ENCODE measurements around the gene UBE2O.

The UBE2O gene

DNA sequence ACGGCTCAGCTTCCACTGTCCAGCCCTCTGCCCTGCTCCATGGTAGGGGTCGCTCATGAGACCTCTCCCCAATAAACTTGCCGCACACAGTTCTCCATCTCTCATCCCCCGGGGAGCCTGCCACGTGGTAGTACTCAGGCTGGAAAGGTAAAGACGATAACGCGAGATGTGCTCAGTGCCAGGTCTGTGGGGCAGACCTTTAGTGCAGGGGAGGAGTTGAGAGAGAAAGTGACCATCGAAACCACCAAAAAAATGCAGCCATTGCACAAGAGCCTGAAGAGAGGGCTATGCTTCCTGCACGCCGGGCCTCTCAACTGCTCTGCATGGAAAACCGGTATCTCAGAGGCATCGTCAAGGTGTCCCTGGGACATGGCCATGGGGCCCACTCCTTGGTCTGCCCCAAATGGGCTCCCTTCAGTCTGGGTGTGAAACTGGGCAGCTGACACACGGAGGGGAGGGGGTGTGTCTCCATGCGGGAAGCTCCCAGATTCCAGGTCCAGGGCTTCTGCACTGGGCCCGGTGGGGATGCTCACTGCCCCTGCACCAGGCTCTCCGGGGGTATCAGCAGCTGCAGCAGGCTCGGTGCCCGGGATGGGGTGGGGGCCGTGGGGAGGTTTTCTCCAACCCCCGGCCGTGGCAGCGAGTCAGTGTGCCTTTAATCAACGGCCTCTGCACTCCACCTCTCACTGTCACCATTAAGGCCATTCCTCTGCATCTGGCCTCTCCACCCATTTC, 9.8 kb upstream of the UBE2O start:
- no peak for DNase-seq

DNA sequence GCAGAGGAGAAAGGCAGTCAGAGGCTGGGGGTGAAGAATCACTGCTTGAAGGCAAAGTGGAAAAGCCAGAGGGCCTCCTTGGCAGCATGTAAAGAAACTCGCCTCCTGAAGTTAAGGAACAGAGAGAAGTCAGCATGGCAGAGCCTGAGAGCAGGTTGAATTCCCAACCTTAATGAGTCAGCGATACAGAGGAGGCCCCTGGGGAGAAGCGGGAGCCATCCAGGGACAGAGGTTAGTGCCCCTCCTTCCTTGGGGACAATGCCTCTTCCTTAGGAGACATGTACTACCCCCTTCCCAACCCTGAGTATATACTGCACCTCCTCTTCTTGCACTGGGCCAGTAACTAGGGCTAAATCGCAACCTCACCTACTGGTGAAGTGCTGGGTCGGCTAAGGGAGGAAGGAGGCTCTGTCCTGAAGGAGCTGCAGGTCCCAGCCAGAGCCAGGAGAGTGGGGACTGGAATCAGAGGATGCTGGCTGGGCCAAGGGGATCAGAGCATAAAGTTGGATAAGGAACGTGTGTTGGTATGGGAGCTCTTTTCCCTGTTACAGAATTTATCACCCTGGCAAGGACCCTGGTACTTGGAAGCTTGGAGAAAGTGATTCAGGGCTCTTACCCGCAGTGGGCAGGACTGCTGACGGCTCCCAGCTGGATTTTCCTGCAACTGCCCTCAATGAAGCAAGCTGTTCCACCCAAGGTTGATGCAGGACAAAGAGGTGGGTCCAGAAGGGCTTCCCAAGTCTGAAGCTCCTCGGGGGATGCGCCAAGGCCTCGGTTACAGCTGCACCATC, 9.0 kb upstream of the UBE2O start:
- no peak for DNase-seq

DNA sequence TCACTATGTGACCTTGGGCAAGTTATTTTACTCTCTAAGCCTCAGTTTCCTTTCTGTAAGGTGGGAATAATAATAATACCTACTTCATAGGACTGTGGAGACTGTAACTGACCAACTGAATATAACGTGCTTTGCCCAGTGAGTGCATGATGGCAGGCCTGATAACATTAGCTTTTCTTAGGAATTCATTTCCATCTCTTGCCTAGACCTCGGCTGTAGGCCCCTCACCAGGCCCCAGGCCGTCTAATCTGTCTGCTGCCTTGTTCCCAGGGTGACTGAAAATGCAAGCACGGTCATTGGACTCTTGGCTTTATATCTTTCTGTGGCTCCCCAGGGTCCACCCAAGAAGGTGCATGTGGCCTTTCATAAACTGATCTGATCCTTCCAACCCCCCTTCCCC, 6.7 kb upstream of the UBE2O start:
- no peak for DNase-seq

DNA sequence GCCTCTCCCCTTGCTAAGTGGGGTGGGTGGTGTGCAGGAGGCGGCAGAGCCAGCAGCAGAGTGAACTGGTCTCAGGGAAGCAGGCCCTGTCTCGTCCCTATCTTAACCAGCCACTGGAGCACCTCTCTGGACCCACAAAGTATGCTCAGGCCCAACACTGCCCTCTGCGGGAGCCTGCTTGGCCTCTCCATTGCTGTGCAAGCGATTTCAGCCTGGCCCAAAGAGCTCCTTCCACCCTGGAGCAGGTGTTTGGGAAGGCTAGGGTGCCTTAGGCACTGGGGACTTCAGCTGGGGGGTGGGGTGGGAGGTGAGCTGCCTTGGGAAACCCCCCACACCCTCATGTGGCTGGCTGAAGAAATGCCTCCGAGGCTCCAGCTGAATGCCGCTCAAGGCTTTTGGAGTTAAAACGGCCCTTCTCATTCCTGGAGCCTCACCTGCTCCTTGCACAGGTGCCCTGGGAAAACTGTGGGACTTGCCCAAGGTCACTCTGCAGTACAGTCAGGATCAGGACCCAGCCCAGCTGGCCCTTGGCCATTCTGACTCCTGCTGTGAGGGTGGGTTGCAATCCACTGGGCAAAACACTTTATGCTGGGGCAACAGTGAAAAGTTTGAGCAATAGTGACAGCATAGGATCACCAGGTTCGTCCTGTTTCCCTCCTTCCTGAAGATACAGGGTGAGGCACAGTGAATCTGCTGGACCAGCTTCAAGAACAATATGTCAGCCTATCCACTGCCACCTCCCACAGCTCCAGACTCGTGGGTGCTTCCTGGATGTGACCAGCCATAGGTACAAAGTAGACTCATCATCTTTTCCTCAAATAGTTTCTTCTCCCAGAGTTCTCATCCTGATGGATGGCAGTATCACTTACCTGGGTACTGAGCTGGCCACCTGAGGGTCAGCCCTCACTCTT, 5.9 kb upstream of the UBE2O start:
- no peak for DNase-seq

DNA sequence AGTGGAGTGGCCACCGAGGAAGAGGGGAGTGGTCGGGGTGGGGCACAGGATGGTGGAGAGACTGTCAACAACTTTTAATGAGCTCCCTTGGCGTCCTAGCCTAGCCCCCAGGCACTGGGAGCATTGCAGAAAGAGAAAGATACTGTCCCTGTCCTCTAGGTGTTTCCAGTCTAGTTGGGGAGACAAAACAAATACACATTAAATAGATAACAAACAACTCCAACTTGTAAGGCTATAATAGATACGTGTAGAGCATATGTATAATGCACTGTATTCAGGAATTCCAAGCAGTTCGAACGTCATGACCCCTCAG, 435 bp upstream of the UBE2O start:
- DNase-seq = no peak

DNA sequence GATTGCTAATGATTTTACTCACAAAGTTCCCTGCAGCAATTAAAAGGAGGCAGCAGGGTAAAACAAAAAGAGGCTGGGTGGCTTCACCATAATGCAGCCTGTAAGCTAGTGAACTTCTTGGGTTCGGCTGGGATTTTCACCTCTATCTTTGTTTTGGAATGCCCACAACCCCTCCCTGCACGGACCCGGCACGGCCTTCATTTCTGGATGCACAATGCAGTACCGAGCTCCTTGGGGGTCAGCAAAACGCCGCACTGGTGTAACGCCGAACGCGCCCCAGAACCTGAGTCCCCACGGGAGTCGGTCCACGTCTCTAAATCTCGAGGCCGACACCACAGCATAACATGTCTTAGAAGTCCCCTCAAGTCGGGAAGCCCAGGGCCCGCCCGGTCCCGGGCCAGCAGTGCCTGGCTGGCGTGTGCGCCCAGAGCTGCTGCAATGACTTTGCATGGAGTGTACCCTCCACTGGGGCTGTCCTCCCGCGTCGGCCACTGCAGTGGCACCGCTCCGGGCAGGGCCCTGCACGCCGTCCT, 759 bp downstream of the UBE2O start:
- DNase-seq = no peak

DNA sequence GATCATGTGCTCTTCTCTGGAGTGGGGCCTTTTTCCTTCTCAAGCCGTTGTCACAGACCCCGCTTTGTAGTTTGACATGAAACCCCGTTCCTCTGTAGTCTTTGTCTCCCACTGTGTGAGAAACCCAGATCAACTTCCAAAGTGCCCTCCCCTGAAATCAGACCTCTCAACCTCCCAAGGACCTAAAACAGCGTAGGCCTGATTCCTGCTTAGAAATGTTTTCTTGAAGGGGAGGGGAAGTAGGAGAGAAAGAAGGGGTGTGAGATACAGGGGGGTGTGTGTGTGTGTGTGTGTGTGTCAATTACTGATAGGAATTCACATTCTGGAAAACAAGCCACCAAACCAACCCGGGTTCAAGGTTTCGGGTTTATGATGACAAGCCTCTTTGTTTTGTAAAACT, 1.4 kb downstream of the UBE2O start:
- DNase-seq = no peak

DNA sequence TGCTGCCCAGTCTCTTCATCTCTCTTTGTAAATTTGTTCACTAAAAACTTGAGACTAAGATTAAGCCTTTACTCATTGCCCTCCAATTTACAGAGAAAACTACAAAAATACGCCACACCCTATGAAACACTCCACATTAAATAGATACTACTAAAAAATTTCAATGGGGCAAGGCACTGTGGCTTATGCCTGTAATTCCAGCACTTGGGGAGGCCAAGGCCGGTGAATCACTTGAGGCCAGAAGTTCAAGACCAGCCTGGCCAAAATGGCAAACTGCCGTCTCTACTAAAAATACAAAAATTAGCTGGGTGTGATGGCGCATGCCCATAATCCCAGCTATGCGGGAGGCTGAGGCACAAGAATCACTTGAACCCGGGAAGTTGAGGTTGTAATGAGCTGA, 3.8 kb downstream of the UBE2O start:
- no peak for DNase-seq

DNA sequence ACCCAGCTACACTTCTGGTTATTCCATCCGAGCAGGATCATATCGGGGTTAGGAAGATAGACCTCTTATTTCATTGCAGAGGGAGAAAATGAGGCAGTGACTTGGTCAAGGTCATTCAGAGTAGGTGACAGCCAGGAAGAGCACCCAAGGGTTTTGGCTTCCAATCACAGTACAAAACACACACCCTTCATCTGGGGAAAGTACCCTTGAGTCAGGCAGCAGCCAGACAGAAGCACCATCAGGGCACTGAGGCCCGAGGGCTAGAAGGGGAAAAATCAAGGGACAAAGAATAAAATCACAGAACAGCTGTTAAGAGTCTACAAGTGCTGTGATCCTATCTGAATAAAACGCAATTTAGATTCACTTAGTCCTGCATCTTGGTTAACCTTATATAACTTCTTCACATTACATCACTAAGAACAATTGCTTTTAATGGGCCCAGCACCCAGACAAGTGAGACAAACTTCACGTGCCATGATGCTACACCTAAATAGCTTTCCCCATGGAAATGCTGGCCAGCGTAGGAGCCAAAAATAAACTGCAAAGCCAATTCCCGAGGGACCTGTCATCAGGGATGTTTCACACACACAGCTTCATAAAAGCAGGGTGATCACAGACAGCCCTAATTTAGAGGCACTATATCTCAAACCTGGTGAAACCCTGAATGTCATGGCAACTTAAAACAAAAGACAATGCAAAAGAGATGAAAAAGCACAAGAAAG, 4.9 kb downstream of the UBE2O start:
- no peak for DNase-seq

DNA sequence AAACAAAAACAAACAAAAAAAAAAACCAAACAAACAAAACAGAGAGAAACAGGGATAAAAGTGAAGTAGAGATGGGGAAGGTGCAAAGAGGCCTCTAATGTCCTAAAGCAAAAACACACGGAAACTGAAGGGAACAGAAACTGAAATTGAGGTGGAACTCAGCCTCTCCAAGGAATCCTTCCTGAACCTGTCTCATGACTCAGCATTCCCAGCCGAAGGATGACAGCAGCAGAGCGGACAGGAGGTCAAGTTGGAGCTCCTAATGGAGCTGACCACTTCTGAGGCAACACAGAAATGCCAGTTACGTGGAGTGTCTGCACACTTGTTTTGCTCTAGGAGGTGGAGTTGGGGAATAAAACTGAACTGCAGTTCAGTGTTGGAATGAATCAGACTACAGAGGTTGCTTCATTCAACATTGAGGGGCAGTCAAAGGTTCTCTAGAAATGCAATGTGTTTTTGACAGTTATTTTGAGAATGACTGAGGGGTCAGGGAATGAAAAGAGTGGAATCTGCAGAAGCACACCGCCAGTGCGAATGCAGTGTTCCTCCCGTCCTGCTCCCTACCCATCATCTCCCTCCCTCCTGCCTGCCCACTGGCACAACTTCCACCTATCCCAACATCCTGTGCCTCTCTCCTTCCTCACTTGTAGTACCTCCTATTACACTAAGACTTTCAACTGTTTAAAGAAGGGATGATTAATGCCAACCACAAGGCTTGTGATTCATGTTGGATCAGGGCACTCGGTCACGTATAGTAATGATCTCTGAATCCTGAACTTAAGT, 6.3 kb downstream of the UBE2O start:
- DNase-seq = no peak

DNA sequence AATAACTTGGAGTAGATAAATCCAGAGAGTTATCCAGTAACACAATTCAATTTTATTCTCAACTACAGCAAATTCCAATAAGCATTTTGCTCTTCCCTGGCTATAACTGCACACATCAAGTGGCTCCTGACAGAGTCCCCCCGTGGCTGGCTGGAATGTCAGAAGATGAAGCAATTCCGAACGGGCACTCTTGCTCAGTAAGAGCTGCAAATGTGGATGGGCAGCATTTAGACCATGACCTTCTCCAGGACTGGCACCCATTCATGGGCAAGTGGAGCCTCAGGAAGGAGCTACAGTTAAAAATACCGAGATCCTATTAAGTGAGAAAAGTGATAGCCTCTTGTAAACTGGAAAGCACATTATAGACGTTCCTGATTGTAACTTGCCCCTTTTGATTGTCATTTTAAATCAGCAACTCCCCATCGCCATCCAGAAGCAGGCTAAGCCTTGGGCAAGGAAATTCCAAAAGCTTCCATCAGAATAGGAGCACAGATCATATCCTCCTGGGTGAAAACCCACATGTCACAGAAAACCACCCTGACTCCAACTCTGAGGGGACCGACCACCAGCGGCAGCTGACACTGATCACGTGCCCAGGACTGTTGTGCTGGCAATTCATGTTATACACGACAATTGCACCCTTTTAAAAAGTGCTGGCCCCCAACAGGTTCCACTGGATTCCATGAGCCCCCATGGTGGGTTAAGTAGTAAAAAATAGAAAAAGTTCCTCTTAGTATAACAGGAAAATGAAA, 7.1 kb downstream of the UBE2O start:
- no peak for DNase-seq

DNA sequence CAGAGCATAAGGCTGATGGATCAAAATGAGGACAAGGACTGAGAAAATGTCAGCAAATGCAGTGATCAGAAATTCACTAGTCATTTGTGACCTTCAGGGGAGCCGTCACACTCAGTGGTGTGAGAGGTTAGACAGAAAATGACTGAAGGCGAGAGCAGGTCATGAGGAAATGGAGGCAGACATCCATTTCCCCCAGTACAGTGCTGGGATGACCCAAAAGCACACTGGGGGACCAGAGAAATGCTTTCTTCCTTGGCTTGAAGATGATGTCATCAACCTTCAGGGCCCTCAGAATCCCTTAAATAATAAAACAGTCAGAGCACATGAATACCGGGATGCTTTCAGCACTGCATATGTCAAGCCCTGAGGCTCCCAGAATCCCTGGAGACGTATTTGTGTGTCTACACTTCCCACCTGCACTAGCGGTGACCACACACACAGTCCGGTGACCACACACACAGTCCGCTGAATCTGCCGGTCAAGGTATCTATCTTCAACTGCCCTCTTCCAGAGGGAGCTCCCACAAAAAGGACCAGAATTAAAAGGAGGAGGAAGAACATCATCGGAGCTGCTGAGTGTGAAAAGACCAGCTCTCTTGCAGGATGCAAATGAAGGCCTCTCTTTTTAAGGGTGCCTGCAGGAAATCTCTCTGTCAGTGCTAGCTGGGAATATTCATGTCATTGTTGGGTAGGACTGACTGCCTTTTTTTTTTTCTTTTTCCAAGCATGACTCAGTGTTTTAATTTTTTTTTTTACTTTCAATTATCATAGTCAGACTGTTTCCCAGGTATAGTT, 8.2 kb downstream of the UBE2O start:
- DNase-seq = no peak

DNA sequence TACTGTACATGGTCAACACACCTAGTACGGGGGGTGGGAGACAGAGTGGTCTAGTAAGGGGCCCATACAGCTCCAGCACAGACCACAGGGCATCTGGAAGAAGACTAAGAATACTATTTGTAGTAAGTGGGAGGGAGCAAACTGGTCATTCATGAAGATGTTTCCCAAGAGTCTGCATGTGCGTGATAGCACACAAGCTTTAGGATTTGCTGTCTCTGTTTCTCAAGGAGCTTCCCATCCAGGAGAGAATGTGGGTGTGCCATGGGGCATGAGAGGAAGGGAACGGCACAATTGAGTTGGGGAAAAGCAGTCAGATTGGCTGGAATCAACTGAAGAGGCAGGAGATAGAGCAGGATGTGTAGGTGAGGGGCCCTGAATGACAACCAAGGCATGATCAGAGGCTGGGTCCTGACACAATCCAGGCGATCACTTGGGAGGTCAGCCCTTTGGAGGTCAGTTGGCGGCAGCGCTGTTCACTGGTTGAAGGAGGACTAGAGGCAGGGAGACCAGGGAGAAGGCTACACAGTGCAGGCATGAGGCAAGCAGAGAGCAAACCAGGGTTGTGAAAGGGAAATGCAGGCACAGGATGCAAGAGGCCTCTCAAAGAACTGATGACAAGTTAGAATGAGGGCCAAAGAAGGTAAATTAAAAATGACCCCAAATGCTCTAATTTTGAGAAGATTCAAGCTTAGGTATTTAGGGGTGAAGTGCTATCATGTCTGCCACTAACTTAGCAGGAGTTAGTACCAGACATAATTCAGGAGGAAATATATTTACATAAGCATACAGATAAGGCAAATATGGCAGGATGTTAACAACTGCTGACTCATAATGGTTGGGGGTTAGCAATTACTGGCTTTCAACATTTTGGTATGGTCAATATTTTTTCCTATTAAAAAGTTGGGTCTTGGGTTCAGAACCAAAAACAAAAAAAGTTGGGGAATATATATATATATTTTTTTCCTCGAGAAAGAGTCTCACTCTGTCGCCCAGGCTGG, 10.3 kb downstream of the UBE2O start:
- DNase-seq = no peak

DNA sequence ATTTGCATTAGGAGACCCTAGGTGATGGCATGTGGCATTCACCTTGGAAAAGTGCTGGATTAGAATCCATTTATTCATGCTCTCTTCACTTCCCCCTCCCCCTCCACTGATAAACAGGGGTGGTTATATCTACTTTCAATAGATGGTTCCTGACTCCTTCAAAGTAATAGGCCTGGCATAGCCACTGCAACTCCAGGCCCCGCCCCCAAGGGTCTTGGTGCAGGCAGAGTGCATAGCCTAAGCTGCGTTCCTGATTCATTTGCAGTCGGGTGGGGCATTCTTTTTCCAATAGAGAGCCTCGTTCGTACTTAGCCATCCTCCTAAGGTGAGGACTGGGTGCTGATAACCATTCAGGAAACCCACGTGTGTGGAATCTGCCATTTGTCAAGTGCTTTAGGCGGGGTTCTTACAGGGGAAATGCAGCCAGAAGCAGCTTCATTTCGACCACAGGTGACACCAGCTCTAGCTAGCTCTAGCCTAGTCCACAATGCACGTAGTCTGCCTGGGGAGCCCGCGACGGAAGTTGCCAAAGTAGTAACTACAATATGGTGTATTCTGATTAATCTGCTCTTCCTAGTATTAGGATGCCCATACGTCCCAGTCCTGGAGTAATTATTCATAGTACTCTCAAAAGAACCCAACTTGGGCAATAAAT, 11.1 kb downstream of the UBE2O start:
- DNase-seq = no peak

DNA sequence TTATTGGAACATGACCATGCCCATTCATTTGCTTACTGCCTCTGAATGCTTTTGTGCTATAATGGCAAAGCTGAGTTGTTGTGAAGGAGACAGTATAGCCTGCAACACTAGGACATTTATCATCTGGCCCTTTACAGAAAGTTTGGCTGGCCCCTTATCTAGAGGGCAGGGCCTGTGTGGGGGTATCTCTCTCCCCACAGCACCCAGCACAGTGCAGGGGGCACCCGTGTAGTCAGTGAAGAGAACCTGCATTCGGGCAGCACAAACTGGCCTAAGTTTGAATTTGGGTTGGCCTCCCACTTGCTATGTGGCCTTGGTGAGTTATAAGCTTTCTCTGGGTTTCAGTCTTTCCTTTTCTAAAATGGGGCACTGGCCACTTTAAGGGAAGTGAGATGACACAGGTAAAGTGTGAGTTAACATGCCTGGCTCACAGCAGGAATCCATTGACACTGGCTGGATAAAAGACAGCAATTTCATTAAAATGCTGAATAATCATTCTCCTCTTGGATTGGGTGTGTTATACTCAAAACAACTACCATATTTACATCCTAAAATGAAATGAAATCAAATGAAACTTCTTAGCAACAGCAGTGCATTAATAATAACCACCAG, 12.1 kb downstream of the UBE2O start:
- no peak for DNase-seq

DNA sequence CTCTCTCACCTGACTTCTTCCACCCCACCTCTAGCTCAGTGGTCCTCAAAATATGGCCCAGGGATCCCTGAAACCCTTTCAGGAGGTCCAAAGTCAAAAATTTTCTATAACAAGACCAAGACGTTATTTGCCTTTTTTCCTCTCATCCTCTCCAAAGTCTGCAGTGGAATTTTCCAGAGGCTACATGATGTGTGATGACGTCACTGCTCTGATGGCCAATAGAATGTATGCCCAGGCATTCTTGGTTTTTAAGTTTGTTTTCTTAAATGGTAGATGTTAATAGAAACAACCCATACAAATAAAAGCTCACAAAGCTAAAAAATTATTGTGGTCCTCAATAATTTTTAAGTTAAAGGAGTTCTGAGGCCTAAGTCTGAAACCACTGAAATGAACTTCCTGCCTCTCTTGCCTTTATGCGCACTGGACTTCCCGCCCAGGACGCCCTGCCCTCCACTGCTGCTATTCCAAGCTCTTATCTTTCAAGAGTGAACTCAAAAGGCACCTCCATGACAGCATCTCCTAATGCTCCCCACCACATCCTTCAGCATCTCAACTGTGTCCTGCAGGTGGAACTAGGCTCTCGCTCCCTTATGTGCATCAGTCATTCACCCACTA, 13.5 kb downstream of the UBE2O start:
- no peak for DNase-seq

DNA sequence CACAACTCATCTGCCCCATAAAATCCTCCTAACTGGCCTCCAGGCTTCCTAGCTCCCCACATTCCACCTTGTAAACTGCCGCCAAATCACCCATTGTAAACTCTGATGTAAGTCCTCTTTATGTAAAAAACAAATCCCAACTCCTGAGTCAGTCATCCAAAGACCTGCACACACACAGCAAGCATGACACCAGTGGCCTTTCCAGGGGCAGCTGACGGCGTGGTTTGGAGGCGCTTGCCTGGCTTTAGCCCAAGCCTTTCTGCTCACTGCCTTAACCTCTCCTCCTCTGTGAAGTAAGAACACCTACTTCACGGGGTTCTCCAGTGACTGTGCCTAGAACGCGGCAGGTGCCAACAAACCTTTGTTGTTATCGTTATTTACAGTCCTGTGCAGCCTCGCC, 14.0 kb downstream of the UBE2O start:
- no peak for DNase-seq
